ENCODE results near the gene NID1.

Gene NID1

GRCh38 chr1:236064674-236065508, at the start of gene NID1:
TSS of gene NID1 (minus strand) at chr1:236065090. CDS start at chr1:236065079, 11 bp downstream.
- DNase-seq, result peak in 1 of 6 experiments; percentile 12

GRCh38 chr1:236114076-236114747, 49.3 kb upstream of the NID1 start:
- DNase-seq, result no peak

- no peak for DNase-seq
These were observed 48.6 kb upstream of the NID1 start for GRCh38 chr1:236113324-236114032.

- no peak for DNase-seq
These were observed 47.4 kb upstream of the NID1 start for GRCh38 chr1:236112332-236112627.

- no peak for DNase-seq
These were observed 46.8 kb upstream of the NID1 start for GRCh38 chr1:236111527-236112331.

- DNase-seq, result no peak
These were observed 45.2 kb upstream of the NID1 start for GRCh38 chr1:236110137-236110536.

- no peak for DNase-seq
These were observed 43.2 kb upstream of the NID1 start for GRCh38 chr1:236108027-236108648.

- DNase-seq, result no peak
These were observed 42.4 kb upstream of the NID1 start for GRCh38 chr1:236107121-236107907.

GRCh38 chr1:236103646-236104218, 38.8 kb upstream of the NID1 start:
- DNase-seq, result peak; percentile 5 to 75 (median 30)

- no peak for DNase-seq
These were observed 38.2 kb upstream of the NID1 start for GRCh38 chr1:236103059-236103458.

GRCh38 chr1:236102611-236103010, 37.7 kb upstream of the NID1 start:
- DNase-seq, result no peak

GRCh38 chr1:236101233-236102200, 36.6 kb upstream of the NID1 start:
- no peak for DNase-seq

GRCh38 chr1:236100799-236101198, 35.9 kb upstream of the NID1 start:
- no peak for DNase-seq

- DNase-seq, result no peak
These were observed 34.6 kb upstream of the NID1 start for GRCh38 chr1:236099355-236099974.

GRCh38 chr1:236098267-236098666, 33.4 kb upstream of the NID1 start:
- DNase-seq, result no peak

- peak in 5 of 6 experiments; percentile 25 to 92 (median 48) for DNase-seq
These were observed 32.0 kb upstream of the NID1 start for GRCh38 chr1:236096660-236097482.

- no peak for DNase-seq
These were observed 31.0 kb upstream of the NID1 start for GRCh38 chr1:236095705-236096520.

- no peak for DNase-seq
These were observed 28.0 kb upstream of the NID1 start for GRCh38 chr1:236092899-236093298.
